ENCODE measurements around the gene APCDD1.

The APCDD1 gene

GRCh38 chr18:10424585-10425307 is 29.7 kb upstream of the APCDD1 start:
- Histone ChIP-seq H3K27me3 (no peaks in the 10 kb centered on the region), H3K4me3 (ENCODE audit: low read depth, low read length) (no peak overlapping the region), H3K9me3 (no peaks in the 10 kb centered on the region), H3K4me1 (no peaks in the 10 kb centered on the region), H3K36me3 (no peaks in the 10 kb centered on the region)
- no peak for TF ChIP-seq CTCF (IDR thresholded peaks at IDR 0.05; ENCODE audit: low read depth, low read length)
- no peak for DNase-seq

- Histone ChIP-seq H3K36me3 (no peaks in the 10 kb centered on the region), H3K4me3 (ENCODE audit: low read depth, low read length) (no peak overlapping the region), H3K9me3 (no peaks in the 10 kb centered on the region), H3K4me1 (no peaks in the 10 kb centered on the region), H3K27me3 (no peaks in the 10 kb centered on the region)
- TF ChIP-seq CTCF (IDR thresholded peaks at IDR 0.05; ENCODE audit: low read depth, low read length): no peak
- DNase-seq: no peak
Observed at GRCh38 chr18:10430677-10431076, 23.8 kb upstream of the APCDD1 start.

GRCh38 chr18:10431680-10432079 is 22.8 kb upstream of the APCDD1 start:
- H3K4me3 ChIP-seq (ENCODE audit: low read depth, low read length): no peak overlapping the region
- no peak for DNase-seq
- no peaks in the 10 kb centered on the region for H3K9me3 ChIP-seq
- H3K27me3 ChIP-seq: no peaks in the 10 kb centered on the region
- TF ChIP-seq CTCF (IDR thresholded peaks at IDR 0.05; ENCODE audit: low read depth, low read length): no peak
- no peaks in the 10 kb centered on the region for H3K4me1 ChIP-seq
- no peaks in the 10 kb centered on the region for H3K36me3 ChIP-seq

- H3K4me1 ChIP-seq: no peaks in the 10 kb centered on the region
- no peak for TF ChIP-seq CTCF (IDR thresholded peaks at IDR 0.05; ENCODE audit: low read depth, low read length)
- H3K36me3 ChIP-seq: no peaks in the 10 kb centered on the region
- H3K9me3 ChIP-seq: no peaks in the 10 kb centered on the region
- H3K27me3 ChIP-seq: no peaks in the 10 kb centered on the region
- DNase-seq: no peak
- H3K4me3 ChIP-seq (ENCODE audit: low read depth, low read length): no peak overlapping the region
Observed at GRCh38 chr18:10432781-10433180, 21.7 kb upstream of the APCDD1 start.

- Histone ChIP-seq H3K9me3 (no peaks in the 10 kb centered on the region), H3K4me3 (ENCODE audit: low read depth, low read length) (no peak overlapping the region), H3K36me3 (no peaks in the 10 kb centered on the region), H3K27me3 (no peaks in the 10 kb centered on the region), H3K4me1 (no peaks in the 10 kb centered on the region)
- TF ChIP-seq CTCF (IDR thresholded peaks at IDR 0.05; ENCODE audit: low read depth, low read length): no peak
- DNase-seq: no peak
Observed at GRCh38 chr18:10436160-10436559, 18.3 kb upstream of the APCDD1 start.

- Histone ChIP-seq H3K9me3 (no peaks in the 10 kb centered on the region), H3K27me3 (no peaks in the 10 kb centered on the region), H3K4me1 (no peaks in the 10 kb centered on the region), H3K36me3 (no peaks in the 10 kb centered on the region), H3K4me3 (ENCODE audit: low read depth, low read length) (no peak overlapping the region)
- no peak for TF ChIP-seq CTCF (IDR thresholded peaks at IDR 0.05; ENCODE audit: low read depth, low read length)
- DNase-seq: no peak
Observed at GRCh38 chr18:10437837-10438236, 16.6 kb upstream of the APCDD1 start.

Measured in BE2C (cell line).